ENCODE data around the gene TNIK.

TNIK gene

GRCh38 chr3:171470714-171471227, 10.6 kb upstream of the TNIK start:
- TF ChIP-seq CTCF (conservative IDR thresholded peaks at IDR 0.05; ENCODE audit: low read length): no peak
- DNase-seq (ENCODE audit: low read depth): no peak
- no peak overlapping the region for H3K4me3 ChIP-seq (ENCODE audit: low read length)

- DNase-seq (ENCODE audit: low read depth): no peak
- H3K4me3 ChIP-seq (ENCODE audit: low read length): no peak overlapping the region
- TF ChIP-seq CTCF (conservative IDR thresholded peaks at IDR 0.05; ENCODE audit: low read length): no peak
These were observed 9.2 kb upstream of the TNIK start for GRCh38 chr3:171469376-171469775.

GRCh38 chr3:171468296-171468906, 8.2 kb upstream of the TNIK start:
- no peak overlapping the region for H3K4me3 ChIP-seq (ENCODE audit: low read length)
- no peak for TF ChIP-seq CTCF (conservative IDR thresholded peaks at IDR 0.05; ENCODE audit: low read length)
- DNase-seq (ENCODE audit: low read depth): no peak

GRCh38 chr3:171465763-171466162, 5.6 kb upstream of the TNIK start:
- TF ChIP-seq CTCF (conservative IDR thresholded peaks at IDR 0.05; ENCODE audit: low read length): no peak
- peak; percentile 8 for DNase-seq (ENCODE audit: low read depth)
- no peak overlapping the region for H3K4me3 ChIP-seq (ENCODE audit: low read length)

- TF ChIP-seq CTCF (conservative IDR thresholded peaks at IDR 0.05; ENCODE audit: low read length): no peak
- no peak for DNase-seq (ENCODE audit: low read depth)
- H3K4me3 ChIP-seq (ENCODE audit: low read length): no peak overlapping the region
These were observed 4.3 kb upstream of the TNIK start for GRCh38 chr3:171464462-171464861.

- no peak overlapping the region for H3K4me3 ChIP-seq (ENCODE audit: low read length)
- no peak for DNase-seq (ENCODE audit: low read depth)
- no peak for TF ChIP-seq CTCF (conservative IDR thresholded peaks at IDR 0.05; ENCODE audit: low read length)
These were observed 2.0 kb upstream of the TNIK start for GRCh38 chr3:171462224-171462623.

GRCh38 chr3:171461525-171461917, 1.3 kb upstream of the TNIK start:
- no peak for TF ChIP-seq CTCF (conservative IDR thresholded peaks at IDR 0.05; ENCODE audit: low read length)
- DNase-seq (ENCODE audit: low read depth): no peak
- H3K4me3 ChIP-seq (ENCODE audit: low read length): peak overlapping the region; percentile 83
